ENCODE measurements around the gene C1orf198. TPM values are rescaled to one million over a fixed set of nuclear protein-coding genes. Genes with fewer than 3 reads are reported as not detected.

Gene C1orf198
- total and polyA plus RNA-seq, 4 experiments from 2014 or later: 4.2 to 5.0 (median 4.6) TPM

DNA sequence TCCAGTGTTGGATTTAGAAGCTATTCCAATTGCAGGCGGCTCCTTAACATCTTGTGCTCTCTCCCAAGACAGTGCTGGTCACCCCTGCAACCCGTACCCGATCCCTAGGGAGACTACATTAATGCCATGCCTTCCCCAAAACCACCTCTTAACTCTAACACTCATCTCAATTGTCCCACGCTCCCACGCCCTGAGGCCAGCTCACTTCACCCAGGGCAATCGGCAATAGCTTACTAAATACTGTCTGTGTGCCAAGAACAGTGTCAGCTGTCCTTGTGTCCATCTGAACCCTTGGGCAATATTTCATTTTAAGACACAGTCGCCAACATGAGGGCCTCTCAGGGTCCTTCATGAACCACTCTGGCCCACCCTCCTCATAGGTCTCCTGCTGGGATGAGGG lies 13.9 kb downstream of the C1orf198 start:
- no peak for DNase-seq
- CTCF ChIA-PET (ENCODE audit: partially characterized antibody): no interaction called here

GRCh38 chr1:230853731-230854130 lies 14.6 kb downstream of the C1orf198 start:
- Histone ChIP-seq H3K4me1 (ENCODE audit: insufficient read depth, low read length) (no peaks in the 10 kb centered on the region), H3K9me3 (ENCODE audit: control insufficient read depth in 1 of 2, low read length in 2 of 2) (no peaks in the 10 kb centered on the region), H3K4me3 (ENCODE audit: low read length in 2 of 2) (no peak overlapping the region), H3K27ac (ENCODE audit: low read depth, low read length) (no peak overlapping the region), H3K27me3 (ENCODE audit: insufficient read depth, low read length) (no peaks in the 10 kb centered on the region), H3K36me3 (ENCODE audit: insufficient read depth, low read length) (no peaks in the 10 kb centered on the region)
- Mint-ChIP-seq H3K4me1 (no peaks in the 10 kb centered on the region), H3K27me3 (no peaks in the 10 kb centered on the region), H3K36me3 (peaks cover 6 to 15% of the 10 kb centered on the region in 2 donors), H3K9me3 (no peaks in the 10 kb centered on the region), H3K4me3 (no peak overlapping the region), H3K27ac (no peak overlapping the region)
- ChIA-PET CTCF (ENCODE audit: partially characterized antibody) (no interaction called here), POLR2A (ENCODE audit: partially characterized antibody) (no interaction called here)
- intact Hi-C loops (cut with micrococcal nuclease): no loop called here
- no peak for DNase-seq

More for the DNA sequence above, 13.9 kb downstream of the C1orf198 start:
- no peaks in the 10 kb centered on the region for H3K27me3 Mint-ChIP-seq
- no peaks in the 10 kb centered on the region for H3K9me3 ChIP-seq (ENCODE audit: control insufficient read depth in 1 of 2, low read length in 2 of 2)
- no peaks in the 10 kb centered on the region for H3K9me3 Mint-ChIP-seq
- intact Hi-C loops (cut with micrococcal nuclease): no loop called here
- no peaks in the 10 kb centered on the region for H3K27me3 ChIP-seq (ENCODE audit: insufficient read depth, low read length)
- no peaks in the 10 kb centered on the region for H3K36me3 ChIP-seq (ENCODE audit: insufficient read depth, low read length)
- no peak overlapping the region for H3K27ac ChIP-seq (ENCODE audit: low read depth, low read length)
- no peak overlapping the region for H3K27ac Mint-ChIP-seq
- H3K4me1 ChIP-seq (ENCODE audit: insufficient read depth, low read length): no peaks in the 10 kb centered on the region
- H3K4me3 ChIP-seq (ENCODE audit: low read length in 2 of 2): no peak overlapping the region
- POLR2A ChIA-PET (ENCODE audit: partially characterized antibody): no interaction called here
- no peak overlapping the region for H3K4me3 Mint-ChIP-seq
- H3K36me3 Mint-ChIP-seq: peaks cover 6 to 15% of the 10 kb centered on the region in 2 donors
- no peaks in the 10 kb centered on the region for H3K4me1 Mint-ChIP-seq

GRCh38 chr1:230852959-230853358 lies 15.4 kb downstream of the C1orf198 start:
- POLR2A ChIA-PET (ENCODE audit: partially characterized antibody): no interaction called here
- intact Hi-C loops (cut with micrococcal nuclease): no loop called here
- H3K9me3 ChIP-seq (ENCODE audit: control insufficient read depth in 1 of 2, low read length in 2 of 2): no peaks in the 10 kb centered on the region
- H3K4me3 ChIP-seq (ENCODE audit: low read length in 2 of 2): no peak overlapping the region
- no peak overlapping the region for H3K27ac ChIP-seq (ENCODE audit: low read depth, low read length)
- no peak overlapping the region for H3K4me3 Mint-ChIP-seq
- no peaks in the 10 kb centered on the region for H3K36me3 ChIP-seq (ENCODE audit: insufficient read depth, low read length)
- H3K4me1 Mint-ChIP-seq: no peaks in the 10 kb centered on the region
- no peak overlapping the region for H3K27ac Mint-ChIP-seq
- H3K27me3 Mint-ChIP-seq: no peaks in the 10 kb centered on the region
- DNase-seq: no peak
- H3K27me3 ChIP-seq (ENCODE audit: insufficient read depth, low read length): no peaks in the 10 kb centered on the region
- H3K9me3 Mint-ChIP-seq: no peaks in the 10 kb centered on the region
- CTCF ChIA-PET (ENCODE audit: partially characterized antibody): no interaction called here
- no peaks in the 10 kb centered on the region for H3K4me1 ChIP-seq (ENCODE audit: insufficient read depth, low read length)
- peaks cover 6 to 15% of the 10 kb centered on the region in 2 donors for H3K36me3 Mint-ChIP-seq

DNA sequence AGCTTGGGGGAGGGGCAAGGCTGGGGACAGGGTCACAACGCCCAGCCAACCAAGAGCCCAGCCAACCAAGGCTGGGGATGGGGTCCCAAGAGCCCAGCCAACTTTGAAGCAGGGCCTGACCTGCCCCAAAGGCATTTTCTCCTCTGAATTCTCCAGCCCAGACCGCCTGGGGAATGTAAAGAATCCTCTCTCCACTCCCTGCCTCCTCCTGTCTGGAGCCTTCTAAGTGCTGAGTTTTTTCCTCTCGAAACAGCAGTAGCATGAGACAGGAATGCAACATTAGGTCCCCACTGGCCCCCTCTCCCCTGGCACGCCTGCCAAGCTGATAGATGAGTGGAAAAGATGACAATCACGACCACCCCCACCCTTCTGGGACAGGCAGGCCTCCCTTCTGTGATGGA lies 17.0 kb downstream of the C1orf198 start:
- no peaks in the 10 kb centered on the region for H3K27me3 ChIP-seq (ENCODE audit: insufficient read depth, low read length)
- no peak overlapping the region for H3K4me3 ChIP-seq (ENCODE audit: low read length in 2 of 2)
- intact Hi-C loops (cut with micrococcal nuclease): no loop called here
- no peak for DNase-seq
- Mint-ChIP-seq H3K27me3 (no peaks in the 10 kb centered on the region), H3K36me3 (peaks cover 6 to 15% of the 10 kb centered on the region in 2 donors), H3K27ac (no peak overlapping the region), H3K4me3 (no peak overlapping the region), H3K9me3 (no peaks in the 10 kb centered on the region), H3K4me1 (no peaks in the 10 kb centered on the region)
- H3K27ac ChIP-seq (ENCODE audit: low read depth, low read length): no peak overlapping the region
- H3K36me3 ChIP-seq (ENCODE audit: insufficient read depth, low read length): no peaks in the 10 kb centered on the region
- CTCF ChIA-PET (ENCODE audit: partially characterized antibody): no interaction called here
- POLR2A ChIA-PET (ENCODE audit: partially characterized antibody): no interaction called here
- no peaks in the 10 kb centered on the region for H3K4me1 ChIP-seq (ENCODE audit: insufficient read depth, low read length)
- no peaks in the 10 kb centered on the region for H3K9me3 ChIP-seq (ENCODE audit: control insufficient read depth in 1 of 2, low read length in 2 of 2)

GRCh38 chr1:230850547-230850946 lies 17.8 kb downstream of the C1orf198 start:
- Histone ChIP-seq H3K27me3 (ENCODE audit: insufficient read depth, low read length) (no peaks in the 10 kb centered on the region), H3K27ac (ENCODE audit: low read depth, low read length) (no peak overlapping the region), H3K4me3 (ENCODE audit: low read length in 2 of 2) (no peak overlapping the region), H3K36me3 (ENCODE audit: insufficient read depth, low read length) (no peaks in the 10 kb centered on the region), H3K9me3 (ENCODE audit: control insufficient read depth in 1 of 2, low read length in 2 of 2) (no peaks in the 10 kb centered on the region), H3K4me1 (ENCODE audit: insufficient read depth, low read length) (no peaks in the 10 kb centered on the region)
- peak overlapping the region in 1 of 7 donors; percentile 77 for H3K27ac Mint-ChIP-seq
- DNase-seq: no peak
- POLR2A ChIA-PET (ENCODE audit: partially characterized antibody): no interaction called here
- H3K9me3 Mint-ChIP-seq: no peaks in the 10 kb centered on the region
- no peak overlapping the region for H3K4me3 Mint-ChIP-seq
- H3K4me1 Mint-ChIP-seq: no peaks in the 10 kb centered on the region
- H3K27me3 Mint-ChIP-seq: no peaks in the 10 kb centered on the region
- peaks cover 6 to 15% of the 10 kb centered on the region in 2 donors for H3K36me3 Mint-ChIP-seq
- intact Hi-C loops (cut with micrococcal nuclease): no loop called here
- CTCF ChIA-PET (ENCODE audit: partially characterized antibody): no interaction called here

GRCh38 chr1:230849451-230850224 lies 18.7 kb downstream of the C1orf198 start:
- H3K27ac ChIP-seq (ENCODE audit: low read depth, low read length): no peak overlapping the region
- no peaks in the 10 kb centered on the region for H3K27me3 Mint-ChIP-seq
- H3K27me3 ChIP-seq (ENCODE audit: insufficient read depth, low read length): no peaks in the 10 kb centered on the region
- DNase-seq: no peak
- H3K4me1 Mint-ChIP-seq: no peaks in the 10 kb centered on the region
- H3K36me3 Mint-ChIP-seq: peaks cover 6 to 19% of the 10 kb centered on the region in 2 donors
- H3K9me3 Mint-ChIP-seq: peaks cover 0 to 2% (median 0%) of the 10 kb centered on the region in 8 donors
- no peaks in the 10 kb centered on the region for H3K9me3 ChIP-seq (ENCODE audit: control insufficient read depth in 1 of 2, low read length in 2 of 2)
- no peak overlapping the region for H3K4me3 ChIP-seq (ENCODE audit: low read length in 2 of 2)
- no peaks in the 10 kb centered on the region for H3K36me3 ChIP-seq (ENCODE audit: insufficient read depth, low read length)
- H3K4me1 ChIP-seq (ENCODE audit: insufficient read depth, low read length): no peaks in the 10 kb centered on the region
- CTCF ChIA-PET (ENCODE audit: partially characterized antibody): no interaction called here
- H3K27ac Mint-ChIP-seq: no peak overlapping the region
- POLR2A ChIA-PET (ENCODE audit: partially characterized antibody): no interaction called here
- intact Hi-C loops (cut with micrococcal nuclease): no loop called here
- no peak overlapping the region for H3K4me3 Mint-ChIP-seq

- ChIA-PET CTCF (ENCODE audit: partially characterized antibody) (no interaction called here), POLR2A (ENCODE audit: partially characterized antibody) (no interaction called here)
- no peak for DNase-seq
- no peak overlapping the region for H3K27ac ChIP-seq (ENCODE audit: low read depth, low read length)
- Mint-ChIP-seq H3K36me3 (peaks cover 11 to 27% of the 10 kb centered on the region in 2 donors), H3K27ac (no peak overlapping the region), H3K27me3 (no peaks in the 10 kb centered on the region), H3K4me3 (no peak overlapping the region), H3K4me1 (no peaks in the 10 kb centered on the region), H3K9me3 (peaks cover 0 to 2% (median 0%) of the 10 kb centered on the region in 8 donors)
- H3K4me1 ChIP-seq (ENCODE audit: insufficient read depth, low read length): no peaks in the 10 kb centered on the region
- intact Hi-C loops (cut with micrococcal nuclease): no loop called here
- no peaks in the 10 kb centered on the region for H3K27me3 ChIP-seq (ENCODE audit: insufficient read depth, low read length)
- no peaks in the 10 kb centered on the region for H3K36me3 ChIP-seq (ENCODE audit: insufficient read depth, low read length)
- no peaks in the 10 kb centered on the region for H3K9me3 ChIP-seq (ENCODE audit: control insufficient read depth in 1 of 2, low read length in 2 of 2)
- no peak overlapping the region for H3K4me3 ChIP-seq (ENCODE audit: low read length in 2 of 2)
These were observed 20.1 kb downstream of the C1orf198 start for GRCh38 chr1:230848235-230848634.

Data from CD4-positive, alpha-beta memory T cell (primary cell).